ENCODE measurements around the gene IQGAP3. TPM values are rescaled to one million over a fixed set of nuclear protein-coding genes. Genes with fewer than 3 reads are reported as not detected.

The IQGAP3 gene
- total and polyA plus RNA-seq, 2 of the 4 experiments (the other 2 are of a cell fraction), result 12.5 to 13.6 TPM

GRCh38 chr1:156482276-156482675 is 90.1 kb downstream of the IQGAP3 start:
- ATAC-seq (ENCODE audit: low read depth), result no peak
- no peak overlapping the region for H4K5ac ChIP-seq (ENCODE audit: low read depth, low read length)
- H3K4ac ChIP-seq (ENCODE audit: low read depth, low read length), result no peak overlapping the region
- H3K56ac ChIP-seq (ENCODE audit: extremely low read depth, insufficient read depth, low read length), result no peak overlapping the region
- in situ Hi-C loops (cut with MboI; ENCODE audit: low sequenced_read_pairs), result no loop called here
- no peak for DNase-seq
- H2BK120ac ChIP-seq (ENCODE audit: low read depth, low read length), result no peak overlapping the region
- peaks cover 18% of the 10 kb centered on the region for H3K4me1 ChIP-seq (ENCODE audit: control insufficient read depth, insufficient read depth, low read length)
- no peak overlapping the region for H2BK15ac ChIP-seq (ENCODE audit: low read depth, low read length)
- H4K8ac ChIP-seq (ENCODE audit: low read depth in 2 of 2, low read length in 2 of 2), result no peak overlapping the region
- no peak overlapping the region for H3K9ac ChIP-seq (ENCODE audit: low read depth, low read length)
- H3K14ac ChIP-seq (replicated peaks; ENCODE audit: low read depth, low read length), result no peak overlapping the region
- H3K79me1 ChIP-seq (ENCODE audit: low read depth in 1 of 2, low read length in 2 of 2), result peaks cover 28 to 98% of the 10 kb centered on the region in 2 experiments
- no peak overlapping the region for H2BK5ac ChIP-seq (ENCODE audit: low read depth, low read length, poor library complexity, severe bottlenecking)
- ChIA-PET CTCF (no interaction called here), POLR2A (ENCODE audit: unreplicated experiment) (no interaction called here)
- H3K4me2 ChIP-seq (ENCODE audit: low read depth, low read length), result no peak overlapping the region
- no peaks in the 10 kb centered on the region for H3K9me3 ChIP-seq (ENCODE audit: control insufficient read depth, insufficient read depth, low read length)
- H3K36me3 ChIP-seq (ENCODE audit: control insufficient read depth, insufficient read depth, low read length), result peaks cover 57% of the 10 kb centered on the region
- BruUV-seq (replicated peaks), result no TSS peak
- WGBS, 2 experiments (ENCODE audit: extremely low coverage in 2 of 2, insufficient read length in 1 of 2), result 96% methylated on average over 17 of the region's 19 CpGs; no CpG with 5 or more reads in 1 of the 2 experiments
- peaks cover 92% of the 10 kb centered on the region for H4K20me1 ChIP-seq (ENCODE audit: insufficient read depth, low read length)
- no peak for TF ChIP-seq FOS (IDR thresholded peaks at IDR 0.05; ENCODE audit: low read depth, low read length)
- TF ChIP-seq POLR2A (IDR thresholded peaks at IDR 0.05; ENCODE audit: low read depth, low read length), result no peak
- TF ChIP-seq SMC3 (IDR thresholded peaks at IDR 0.05; ENCODE audit: low read depth, low read length), result no peak
- no peak for TF ChIP-seq RFX5 (IDR thresholded peaks at IDR 0.05; ENCODE audit: low read depth, low read length)
- no peak for TF ChIP-seq CTCF (conservative IDR thresholded peaks at IDR 0.05; ENCODE audit: low read depth, low read length)
- no peak for TF ChIP-seq RCOR1 (IDR thresholded peaks at IDR 0.05; ENCODE audit: insufficient replicate concordance, low read length)
- TF ChIP-seq CEBPB (IDR thresholded peaks at IDR 0.05; ENCODE audit: low read depth, low read length), result no peak
- TF ChIP-seq, protein P1, sequence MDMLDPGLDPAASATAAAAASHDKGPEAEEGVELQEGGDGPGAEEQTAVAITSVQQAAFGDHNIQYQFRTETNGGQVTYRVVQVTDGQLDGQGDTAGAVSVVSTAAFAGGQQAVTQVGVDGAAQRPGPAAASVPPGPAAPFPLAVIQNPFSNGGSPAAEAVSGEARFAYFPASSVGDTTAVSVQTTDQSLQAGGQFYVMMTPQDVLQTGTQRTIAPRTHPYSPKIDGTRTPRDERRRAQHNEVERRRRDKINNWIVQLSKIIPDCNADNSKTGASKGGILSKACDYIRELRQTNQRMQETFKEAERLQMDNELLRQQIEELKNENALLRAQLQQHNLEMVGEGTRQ (IDR thresholded peaks at IDR 0.05; ENCODE audit: low read depth, low read length), result no peak
- no peak for TF ChIP-seq BHLHE40 (IDR thresholded peaks at IDR 0.05; ENCODE audit: low read depth, low read length)
- no peak overlapping the region for H4K91ac ChIP-seq (ENCODE audit: insufficient read depth, low read depth, low read length)
- dilution Hi-C loops (cut with HindIII; ENCODE audit: low sequenced_read_pairs, unreplicated experiment), result no loop called here
- no peak overlapping the region for H2AFZ ChIP-seq (replicated peaks; ENCODE audit: low read length, poor library complexity)
- no peak overlapping the region for H3K27ac ChIP-seq (ENCODE audit: insufficient read depth, low read length)
- H3K27me3 ChIP-seq (ENCODE audit: control insufficient read depth, insufficient read depth, low read length), result no peaks in the 10 kb centered on the region
- H2AK5ac ChIP-seq (ENCODE audit: low read depth, low read length), result no peak overlapping the region
- H3K4me3 ChIP-seq (ENCODE audit: insufficient read depth, low read depth, low read length), result no peak overlapping the region
- no peak overlapping the region for H2AK9ac ChIP-seq (replicated peaks; ENCODE audit: low read depth, low read length, poor library complexity)
- H3K18ac ChIP-seq (ENCODE audit: low read depth, low read length), result no peak overlapping the region
- intact Hi-C loops (cut with micrococcal nuclease), result loop anchor here (5.0 kb wide), 1 partner anchor 110 kb away; the partner anchor contains the start of gene NAXE
- H2BK20ac ChIP-seq (ENCODE audit: low read depth, low read length), result no peak overlapping the region
- H3K23ac ChIP-seq (ENCODE audit: low read depth, low read length), result no peak overlapping the region
- H3K9me1 ChIP-seq (ENCODE audit: insufficient read depth, low read length), result peaks cover 42% of the 10 kb centered on the region
